Measurements from ENCODE around the gene TAAR5.

DNA sequence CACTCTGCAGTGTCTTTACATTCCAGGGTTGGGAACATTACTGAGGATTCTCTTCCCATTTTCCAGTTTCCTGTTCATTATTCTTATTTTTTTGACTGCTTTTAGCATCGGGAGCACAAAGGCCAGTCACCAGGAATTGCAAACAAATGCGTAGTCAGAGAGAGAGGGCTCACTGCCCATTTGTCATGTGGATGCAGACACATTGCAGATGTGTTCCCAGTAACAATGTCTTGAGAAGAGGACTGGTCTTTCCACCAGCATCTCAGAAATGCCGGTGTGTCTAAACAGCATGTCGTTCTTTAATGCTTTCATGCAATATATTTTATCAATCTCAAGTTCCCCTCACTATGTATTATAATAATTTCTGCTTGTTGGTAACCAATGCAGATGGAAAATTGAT lies 20.4 kb downstream of the TAAR5 start:
- TF ChIP-seq GATA3 (IDR thresholded peaks at IDR 0.05; ENCODE audit: low read depth, low read length): no peak
- TF ChIP-seq GATA2 (IDR thresholded peaks at IDR 0.05; ENCODE audit: low read depth, low read length): no peak
